ENCODE measurements around the gene KIFC1. TPM values are rescaled to one million over a fixed set of nuclear protein-coding genes. Genes with fewer than 3 reads are reported as not detected.
"Not testable (repeated sequence)": the region's sequence is repeated elsewhere in the genome, so short reads cannot be mapped to it uniquely, and the experiment has no call there.

Gene KIFC1
- total and polyA plus RNA-seq, 2 donors (not counting 1 experiment from before 2014, with no cell fraction given), result 0.79 to 1.0 TPM

DNA sequence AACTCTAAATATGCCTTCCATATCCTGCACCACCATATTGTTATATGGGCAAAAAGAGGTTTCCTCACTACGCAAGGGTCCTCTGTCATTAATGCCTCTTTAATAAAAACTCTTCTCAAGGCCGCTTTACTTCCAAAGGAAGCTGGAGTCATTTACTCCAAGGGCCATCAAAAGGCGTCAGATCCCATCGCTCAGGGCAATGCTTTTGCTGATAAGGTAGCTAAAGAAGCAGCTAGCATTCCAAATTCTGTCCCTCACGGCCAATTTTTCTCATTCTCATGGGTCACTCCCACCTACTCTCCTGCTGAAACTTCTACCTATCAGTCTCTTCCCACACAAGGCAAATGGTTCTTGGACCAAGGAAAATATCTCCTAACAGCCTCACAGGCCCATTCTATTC is 43.8 kb upstream of the KIFC1 start:
- Mint-ChIP-seq H3K4me1 (peaks cover 31% of the 10 kb centered on the region), H3K27ac (no peak overlapping the region), H3K27me3 (no peaks in the 10 kb centered on the region), H3K4me3 (no peak overlapping the region), H3K9me3 (ENCODE audit: insufficient read depth) (no peaks in the 10 kb centered on the region)
- ATAC-seq (ENCODE audit: low read depth) (no peak), DNase-seq (no peak)
- Histone ChIP-seq H3K9ac (ENCODE audit: low read length) (no peak overlapping the region), H3K9me3 (ENCODE audit: control extremely low read depth in 1 of 3, control insufficient read depth in 2 of 3, insufficient read depth in 1 of 3, low read length in 2 of 3) (peaks cover 0 to 6% (median 0%) of the 10 kb centered on the region in 3 donors), H3K27ac (ENCODE audit: low read length in 2 of 2) (no peak overlapping the region), H4K20me1 (ENCODE audit: control insufficient read depth, insufficient read depth, low read length, poor library complexity, severe bottlenecking) (no peaks in the 10 kb centered on the region), H2AFZ (ENCODE audit: insufficient read depth, low read depth, low read length, poor library complexity, severe bottlenecking) (no peak overlapping the region), H3K4me2 (replicated peaks; ENCODE audit: low read depth, low read length, poor library complexity, severe bottlenecking) (no peak overlapping the region), H3K4me3 (ENCODE audit: control extremely low read depth in 1 of 5, extremely low read depth in 1 of 5, insufficient read depth in 1 of 5, low read depth in 2 of 5, low read length in 4 of 5) (no peak overlapping the region), H3K4me1 (ENCODE audit: control insufficient read depth in 2 of 2, insufficient read depth in 2 of 2, low read length in 2 of 2) (peaks cover 29 to 32% of the 10 kb centered on the region in 2 donors), H3K79me2 (ENCODE audit: control insufficient read depth, insufficient read depth, low read length) (peaks cover 6% of the 10 kb centered on the region), H3K36me3 (replicated peaks in 1 of 2; ENCODE audit: control extremely low read depth in 1 of 2, control insufficient read depth in 1 of 2, extremely low read depth in 1 of 2, insufficient read depth in 2 of 2, low read length in 1 of 2) (no peaks in the 10 kb centered on the region), H3K27me3 (replicated peaks in 1 of 4; ENCODE audit: control extremely low read depth in 1 of 4, control insufficient read depth in 3 of 4, insufficient read depth in 4 of 4, low read length in 3 of 4) (no peaks in the 10 kb centered on the region)
- intact Hi-C loops (cut with micrococcal nuclease), result no loop called here
- TF ChIP-seq, protein P1, sequence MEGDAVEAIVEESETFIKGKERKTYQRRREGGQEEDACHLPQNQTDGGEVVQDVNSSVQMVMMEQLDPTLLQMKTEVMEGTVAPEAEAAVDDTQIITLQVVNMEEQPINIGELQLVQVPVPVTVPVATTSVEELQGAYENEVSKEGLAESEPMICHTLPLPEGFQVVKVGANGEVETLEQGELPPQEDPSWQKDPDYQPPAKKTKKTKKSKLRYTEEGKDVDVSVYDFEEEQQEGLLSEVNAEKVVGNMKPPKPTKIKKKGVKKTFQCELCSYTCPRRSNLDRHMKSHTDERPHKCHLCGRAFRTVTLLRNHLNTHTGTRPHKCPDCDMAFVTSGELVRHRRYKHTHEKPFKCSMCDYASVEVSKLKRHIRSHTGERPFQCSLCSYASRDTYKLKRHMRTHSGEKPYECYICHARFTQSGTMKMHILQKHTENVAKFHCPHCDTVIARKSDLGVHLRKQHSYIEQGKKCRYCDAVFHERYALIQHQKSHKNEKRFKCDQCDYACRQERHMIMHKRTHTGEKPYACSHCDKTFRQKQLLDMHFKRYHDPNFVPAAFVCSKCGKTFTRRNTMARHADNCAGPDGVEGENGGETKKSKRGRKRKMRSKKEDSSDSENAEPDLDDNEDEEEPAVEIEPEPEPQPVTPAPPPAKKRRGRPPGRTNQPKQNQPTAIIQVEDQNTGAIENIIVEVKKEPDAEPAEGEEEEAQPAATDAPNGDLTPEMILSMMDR (IDR thresholded peaks at IDR 0.05), result no peak
- no peak for TF ChIP-seq EZH2 (IDR thresholded peaks at IDR 0.05; ENCODE audit: borderline replicate concordance, insufficient read depth, low read depth, low read length, poor library complexity, severe bottlenecking)
- ChIA-PET CTCF (interaction anchor here (0.6 to 1.5 kb wide), 2 partner anchors 43 to 1195 kb away, joined by 3 to 4 read pairs; no protein-coding TSS in a partner anchor), POLR2A (no interaction called here)
- WGBS (ENCODE audit: insufficient coverage), result 90% methylated on average over 3 of the region's 5 CpGs

DNA sequence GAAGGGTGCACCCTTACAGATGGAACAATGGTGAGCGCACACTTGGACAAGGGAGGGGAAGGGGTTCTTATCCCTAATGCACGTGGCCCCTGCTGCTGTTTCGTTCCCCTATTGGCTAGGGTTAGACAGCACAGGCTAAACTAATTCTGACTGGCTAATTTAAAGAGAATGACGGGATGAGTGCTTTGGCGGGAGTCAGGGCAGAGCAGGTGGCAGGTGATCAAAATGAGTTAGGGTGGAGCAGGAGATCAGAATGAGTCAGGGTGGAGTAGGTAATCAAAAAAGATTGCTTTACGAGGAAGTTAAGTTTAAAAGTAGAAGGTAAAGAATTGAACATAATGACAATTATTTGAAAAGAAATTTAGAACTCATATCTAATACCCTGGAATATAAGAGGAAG is 35.8 kb upstream of the KIFC1 start:
- H3K79me2 ChIP-seq (ENCODE audit: control insufficient read depth, insufficient read depth, low read length); H3K4me2 ChIP-seq (replicated peaks; ENCODE audit: low read depth, low read length, poor library complexity, severe bottlenecking); H3K9me3 Mint-ChIP-seq (ENCODE audit: insufficient read depth); H3K27me3 Mint-ChIP-seq; H3K9me3 ChIP-seq (ENCODE audit: control extremely low read depth in 1 of 3, control insufficient read depth in 2 of 3, insufficient read depth in 1 of 3, low read length in 2 of 3); H2AFZ ChIP-seq (ENCODE audit: insufficient read depth, low read depth, low read length, poor library complexity, severe bottlenecking); H3K36me3 ChIP-seq (replicated peaks in 1 of 2; ENCODE audit: control extremely low read depth in 1 of 2, control insufficient read depth in 1 of 2, extremely low read depth in 1 of 2, insufficient read depth in 2 of 2, low read length in 1 of 2); POLR2A ChIA-PET; CTCF ChIA-PET; H3K27ac ChIP-seq (ENCODE audit: low read length in 2 of 2); H3K27ac Mint-ChIP-seq; H3K4me1 Mint-ChIP-seq; H3K4me1 ChIP-seq (ENCODE audit: control insufficient read depth in 2 of 2, insufficient read depth in 2 of 2, low read length in 2 of 2); H3K4me3 ChIP-seq (ENCODE audit: control extremely low read depth in 1 of 5, extremely low read depth in 1 of 5, insufficient read depth in 1 of 5, low read depth in 2 of 5, low read length in 4 of 5); intact Hi-C loops (cut with micrococcal nuclease); DNase-seq; H4K20me1 ChIP-seq (ENCODE audit: control insufficient read depth, insufficient read depth, low read length, poor library complexity, severe bottlenecking); ATAC-seq (ENCODE audit: low read depth); H3K27me3 ChIP-seq (replicated peaks in 1 of 4; ENCODE audit: control extremely low read depth in 1 of 4, control insufficient read depth in 3 of 4, insufficient read depth in 4 of 4, low read length in 3 of 4); H3K9ac ChIP-seq (ENCODE audit: low read length); H3K4me3 Mint-ChIP-seq: not testable (repeated sequence)
- 97% methylated on average over 5 of the region's 6 CpGs for WGBS (ENCODE audit: insufficient coverage)

Measured in B cell (primary cell).